Endothelial cell of umbilical vein (primary cell): ENCODE measurements around the gene FRY.

ENCODE experiments used
- EZH2 ChIP-seq: IDR thresholded peaks from 2 replicates; pipeline ENCODE4 v1.6.1; 2012; ENCODE audit warnings: borderline replicate concordance, low read depth, mild to moderate bottlenecking, moderate library complexity, low read length, inconsistent platforms; ENCODE audit not compliant: severe bottlenecking
- FOS ChIP-seq: IDR thresholded peaks from 2 replicates; pipeline ENCODE4 v1.6.1; 2011; ENCODE audit warnings: mild to moderate bottlenecking, low read length, moderate library complexity, borderline replicate concordance; ENCODE audit not compliant: insufficient read depth
- GATA2 ChIP-seq: IDR thresholded peaks from 2 replicates; pipeline ENCODE4 v1.7.0; 2011; ENCODE audit warnings: low read depth, mild to moderate bottlenecking, moderate library complexity, mixed read lengths, low read length; ENCODE audit not compliant: insufficient read length, insufficient read depth
- JUN ChIP-seq: IDR thresholded peaks from 2 replicates; pipeline ENCODE4 v1.6.1; 2011; ENCODE audit warnings: borderline replicate concordance, low read depth; ENCODE audit not compliant: insufficient read length, insufficient read depth
- MYC ChIP-seq: IDR thresholded peaks from one replicate; pipeline ENCODE4 v1.6.1; 2011; ENCODE audit warnings: mild to moderate bottlenecking, low read depth, low read length
- POLR2A ChIP-seq: IDR thresholded peaks from 2 replicates; pipeline ENCODE4 v1.6.1; 2012; ENCODE audit warnings: low read depth, mild to moderate bottlenecking, control low read depth, low read length
- POLR2AphosphoS5 ChIP-seq: IDR thresholded peaks from 2 replicates; pipeline ENCODE4 v1.6.1; 2012; ENCODE audit warnings: low read depth, mild to moderate bottlenecking, control low read depth, low read length, moderate library complexity; ENCODE audit not compliant: insufficient read depth
- TF ChIP-seq, protein P1 (sequence below), 2 donors: IDR thresholded peaks; 1 replicate in 1 of 2; 2 replicates in 1 of 2; pipeline ENCODE4 v1.5.1; 2011; ENCODE audit warnings: low read length in 2 of 2, mild to moderate bottlenecking in 2 of 2, moderate library complexity in 2 of 2, control low read depth in 1 of 2, inconsistent platforms in 1 of 2, low read depth in 1 of 2; ENCODE audit not compliant: insufficient read depth in 1 of 2; ENCODE audit errors: extremely low read depth in 1 of 2
- TF ChIP-seq, protein P2 (sequence below): IDR thresholded peaks from 2 replicates; pipeline ENCODE4 v1.6.1; 2011; ENCODE audit not compliant: insufficient read depth, insufficient read length

DNA sequence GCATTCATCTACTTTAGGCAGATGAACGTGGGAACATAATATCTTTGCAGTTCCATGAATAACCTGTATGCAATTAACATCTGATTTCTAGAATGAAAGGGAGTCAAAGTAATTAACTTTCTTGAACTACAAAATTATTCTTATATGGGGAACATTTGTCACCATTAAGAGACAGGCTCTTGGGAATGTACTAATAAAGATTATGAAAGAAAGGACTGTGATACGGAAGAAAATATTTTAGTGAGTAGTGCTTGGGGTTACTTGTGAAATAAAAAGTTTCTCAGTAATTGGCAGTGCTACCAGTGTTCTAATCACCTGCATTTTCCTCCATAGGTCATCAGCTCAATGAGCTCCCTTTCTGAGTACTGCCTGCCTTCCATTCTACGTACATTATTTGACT lies 85.4 kb downstream of the FRY start:
- TF ChIP-seq POLR2A (no peak), FOS (no peak), EZH2 (no peak), MYC (no peak), GATA2 (no peak), POLR2AphosphoS5 (no peak), JUN (no peak)
- TF ChIP-seq, protein P1, sequence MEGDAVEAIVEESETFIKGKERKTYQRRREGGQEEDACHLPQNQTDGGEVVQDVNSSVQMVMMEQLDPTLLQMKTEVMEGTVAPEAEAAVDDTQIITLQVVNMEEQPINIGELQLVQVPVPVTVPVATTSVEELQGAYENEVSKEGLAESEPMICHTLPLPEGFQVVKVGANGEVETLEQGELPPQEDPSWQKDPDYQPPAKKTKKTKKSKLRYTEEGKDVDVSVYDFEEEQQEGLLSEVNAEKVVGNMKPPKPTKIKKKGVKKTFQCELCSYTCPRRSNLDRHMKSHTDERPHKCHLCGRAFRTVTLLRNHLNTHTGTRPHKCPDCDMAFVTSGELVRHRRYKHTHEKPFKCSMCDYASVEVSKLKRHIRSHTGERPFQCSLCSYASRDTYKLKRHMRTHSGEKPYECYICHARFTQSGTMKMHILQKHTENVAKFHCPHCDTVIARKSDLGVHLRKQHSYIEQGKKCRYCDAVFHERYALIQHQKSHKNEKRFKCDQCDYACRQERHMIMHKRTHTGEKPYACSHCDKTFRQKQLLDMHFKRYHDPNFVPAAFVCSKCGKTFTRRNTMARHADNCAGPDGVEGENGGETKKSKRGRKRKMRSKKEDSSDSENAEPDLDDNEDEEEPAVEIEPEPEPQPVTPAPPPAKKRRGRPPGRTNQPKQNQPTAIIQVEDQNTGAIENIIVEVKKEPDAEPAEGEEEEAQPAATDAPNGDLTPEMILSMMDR (IDR thresholded peaks at IDR 0.05; ENCODE audit: extremely low read depth in 1 of 2, insufficient read depth in 1 of 2, low read depth in 1 of 2, low read length in 2 of 2), result no peak
- TF ChIP-seq, protein P2, sequence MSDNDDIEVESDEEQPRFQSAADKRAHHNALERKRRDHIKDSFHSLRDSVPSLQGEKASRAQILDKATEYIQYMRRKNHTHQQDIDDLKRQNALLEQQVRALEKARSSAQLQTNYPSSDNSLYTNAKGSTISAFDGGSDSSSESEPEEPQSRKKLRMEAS, result no peak
